NCI-H2081 treated with DMSO at 0.1 percent for 48 hours (cell line): Measurements from ENCODE around the gene GRB10.

ENCODE experiments used
- DNase-seq: peaks from one replicate; lab custom pipeline; 2025; lab: John Stamatoyannopoulos, UW

The GRB10 gene

GRCh38 chr7:50544992-50545391 is 237.7 kb downstream of the GRB10 start:
- DNase-seq, result no peak

- no peak for DNase-seq
Measured at GRCh38 chr7:50543776-50544442, 238.8 kb downstream of the GRB10 start.

GRCh38 chr7:50542132-50542531 is 240.6 kb downstream of the GRB10 start:
- DNase-seq, result no peak

- no peak for DNase-seq
Measured at GRCh38 chr7:50540785-50541579, 241.7 kb downstream of the GRB10 start.
